ENCODE data around the gene GNAS. TPM values are rescaled to one million over a fixed set of nuclear protein-coding genes. Genes with fewer than 3 reads are reported as not detected.

GNAS gene
- total RNA-seq = 454 and 494 TPM in 2 replicates

GRCh38 chr20:58852543-58853271 lies at the start of gene GNAS:
Gene GNAS (plus strand): TSS chr20:58852716.

GRCh38 chr20:58850693-58851174 lies 1.8 kb upstream of the GNAS start, which contains the start of gene GNAS-AS1:
Gene GNAS-AS1 (minus strand): TSS chr20:58850902.

Small RNA genes within 50 kb of the gene (small RNA-seq; reads per million reads assigned to genes)
- not detected for gene MIR298
- not detected for gene RF02127
- not detected for gene RF02128
- gene RF02130 = not detected
- gene RF02131 = not detected

Other genes starting within 250 kb of the GNAS start
- gene STX16, start 201.4 kb upstream of the GNAS start, total RNA-seq = 47.1 and 49.3 TPM in 2 replicates
- gene NPEPL1, start 159.9 kb upstream of the GNAS start, total RNA-seq = 19.2 and 19.4 TPM in 2 replicates
- 0.57 and 0.66 TPM in 2 replicates for gene GNAS-AS1, start 1.8 kb upstream of the GNAS start, total RNA-seq
- gene NELFCD, start 128.5 kb downstream of the GNAS start, total RNA-seq = 63.0 and 69.4 TPM in 2 replicates
- 136 and 143 TPM in 2 replicates for gene CTSZ, start 154.5 kb downstream of the GNAS start, total RNA-seq
- not detected in 2 replicates for gene TUBB1, start 166.7 kb downstream of the GNAS start, total RNA-seq
- 20.2 and 32.3 TPM in 2 replicates for gene ATP5F1E, start 179.6 kb downstream of the GNAS start, total RNA-seq
- 78.5 and 86.7 TPM in 2 replicates for gene PRELID3B, start 190.1 kb downstream of the GNAS start, total RNA-seq